Astrocyte (in vitro differentiated cells and primary cell): ENCODE data around the gene FKBP1A. TPM values are rescaled to one million over a fixed set of nuclear protein-coding genes. Genes with fewer than 3 reads are reported as not detected.
A peak's percentile ranks its signal among the peaks of the same experiment; 100 is the strongest.

Source experiments
- DNase-seq: peaks from one replicate; pipeline ENCODE4 v3.0.0-alpha.2; 2010; ENCODE audit warnings: low read depth
- FAIRE-seq: peaks from 2 replicates; lab custom pipeline; 2011; peaks lifted over from hg19 to GRCh38; lab: Jason Lieb, UNC
- H2AFZ ChIP-seq: 2 replicates; pipeline ENCODE4 v1.6.0; 2012; ENCODE audit warnings: low read depth, low read length, inconsistent platforms
- H3K27ac ChIP-seq: 2 replicates; pipeline ENCODE4 v1.5.1; 2011; ENCODE audit warnings: low read depth, low read length, inconsistent platforms
- H3K27me3 ChIP-seq: 2 replicates; pipeline ENCODE4 v1.6.0; 2011; ENCODE audit warnings: low read length, inconsistent platforms; ENCODE audit not compliant: insufficient read depth
- H3K36me3 ChIP-seq: 2 replicates; pipeline ENCODE4 v1.5.1; 2011; ENCODE audit warnings: low read length, inconsistent platforms; ENCODE audit not compliant: insufficient read depth
- H3K4me1 ChIP-seq: 2 replicates; pipeline ENCODE4 v1.5.1; 2011; ENCODE audit warnings: low read length, inconsistent platforms; ENCODE audit not compliant: insufficient read depth
- H3K4me2 ChIP-seq: 2 replicates; pipeline ENCODE4 v1.6.0; 2012; ENCODE audit warnings: low read length, inconsistent platforms
- H3K4me3 ChIP-seq: 2 replicates; pipeline ENCODE4 v1.5.1; 2011; ENCODE audit warnings: low read depth, mild to moderate bottlenecking, low read length, inconsistent platforms; ENCODE audit not compliant: insufficient read depth
- H3K79me2 ChIP-seq: 2 replicates; pipeline ENCODE4 v1.6.0; 2012; ENCODE audit warnings: mild to moderate bottlenecking, low read length, inconsistent platforms; ENCODE audit not compliant: insufficient read depth
- H3K9ac ChIP-seq: 2 replicates; pipeline ENCODE4 v1.6.0; 2012; ENCODE audit warnings: mild to moderate bottlenecking, low read length, inconsistent platforms
- H3K9me3 ChIP-seq: 2 replicates; pipeline ENCODE4 v1.5.1; 2012; ENCODE audit warnings: low read depth, mild to moderate bottlenecking, low read length, inconsistent platforms; ENCODE audit not compliant: insufficient read depth
- H4K20me1 ChIP-seq: 2 replicates; pipeline ENCODE4 v1.6.0; 2012; ENCODE audit warnings: low read length, inconsistent platforms; ENCODE audit not compliant: insufficient read depth
- H3K27ac Mint-ChIP-seq: one replicate; pipeline ENCODE4 v1.8.0; 2021; ENCODE audit warnings: mild to moderate bottlenecking, mixed read lengths; ENCODE audit not compliant: unreplicated experiment
- H3K27me3 Mint-ChIP-seq: one replicate; pipeline ENCODE4 v1.8.0; 2021; ENCODE audit warnings: low read depth, mixed read lengths; ENCODE audit not compliant: unreplicated experiment
- H3K36me3 Mint-ChIP-seq: one replicate; pipeline ENCODE4 v1.8.0; 2021; ENCODE audit warnings: low read depth, mixed read lengths; ENCODE audit not compliant: unreplicated experiment
- H3K4me1 Mint-ChIP-seq: one replicate; pipeline ENCODE4 v1.8.0; 2021; ENCODE audit warnings: low read depth, mixed read lengths; ENCODE audit not compliant: unreplicated experiment
- H3K4me3 Mint-ChIP-seq: one replicate; pipeline ENCODE4 v1.8.0; 2021; ENCODE audit warnings: mild to moderate bottlenecking, moderate library complexity, mixed read lengths; ENCODE audit not compliant: unreplicated experiment
- H3K9me3 Mint-ChIP-seq: one replicate; pipeline ENCODE4 v1.8.0; 2021; ENCODE audit warnings: mild to moderate bottlenecking, mixed read lengths; ENCODE audit not compliant: unreplicated experiment
- CTCF ChIP-seq: IDR thresholded peaks from 2 replicates; pipeline ENCODE4 v1.5.1; 2011; ENCODE audit warnings: low read depth, mild to moderate bottlenecking, inconsistent platforms, low read length, moderate library complexity; ENCODE audit not compliant: insufficient read depth
- EZH2 ChIP-seq: IDR thresholded peaks from 2 replicates; pipeline ENCODE4 v1.6.1; 2012; ENCODE audit warnings: mild to moderate bottlenecking, low read length, inconsistent platforms; ENCODE audit not compliant: insufficient read depth
- total RNA-seq: library from RNA; stranded (reverse); gene quantifications from 2 replicates; pipeline ENCODE4 v1.2.1, GENCODE V29; 2021

Gene FKBP1A
- total RNA-seq, 1 donor from 2014 or later = 379 TPM

- Mint-ChIP-seq H3K9me3 (no peaks in the 10 kb centered on the region), H3K27me3 (no peaks in the 10 kb centered on the region), H3K4me1 (peaks cover 58% of the 10 kb centered on the region), H3K36me3 (no peaks in the 10 kb centered on the region), H3K4me3 (peak overlapping the region; percentile 57), H3K27ac (peak overlapping the region; percentile 83)
- Histone ChIP-seq H2AFZ (no peak overlapping the region), H3K4me1 (peaks cover 25% of the 10 kb centered on the region), H4K20me1 (peaks cover 94% of the 10 kb centered on the region), H3K27ac (peak overlapping the region; percentile 33), H3K4me2 (peak overlapping the region; percentile 51), H3K27me3 (no peaks in the 10 kb centered on the region), H3K9ac (no peak overlapping the region), H3K9me3 (no peaks in the 10 kb centered on the region), H3K79me2 (peaks cover 96% of the 10 kb centered on the region), H3K36me3 (peaks cover 14% of the 10 kb centered on the region), H3K4me3 (no peak overlapping the region)
- peak; percentile 73 for DNase-seq
- TF ChIP-seq CTCF (no peak), EZH2 (no peak)
- FAIRE-seq = peak; percentile 39
Measured at GRCh38 chr20:1377984-1378734, 14.7 kb downstream of the FKBP1A start.

- FAIRE-seq (no peak), DNase-seq (no peak)
- peaks cover 61% of the 10 kb centered on the region for H3K4me1 Mint-ChIP-seq
- no peaks in the 10 kb centered on the region for H3K9me3 ChIP-seq
- peak overlapping the region; percentile 51 for H3K4me2 ChIP-seq
- no peaks in the 10 kb centered on the region for H3K36me3 Mint-ChIP-seq
- H3K36me3 ChIP-seq = peaks cover 21% of the 10 kb centered on the region
- H3K27me3 ChIP-seq = no peaks in the 10 kb centered on the region
- H3K9me3 Mint-ChIP-seq = no peaks in the 10 kb centered on the region
- peaks cover 91% of the 10 kb centered on the region for H4K20me1 ChIP-seq
- H3K27ac Mint-ChIP-seq = peak overlapping the region; percentile 83
- no peaks in the 10 kb centered on the region for H3K27me3 Mint-ChIP-seq
- H3K4me1 ChIP-seq = peaks cover 25% of the 10 kb centered on the region
- H3K9ac ChIP-seq = no peak overlapping the region
- H3K4me3 ChIP-seq = no peak overlapping the region
- H2AFZ ChIP-seq = no peak overlapping the region
- H3K79me2 ChIP-seq = peaks cover 95% of the 10 kb centered on the region
- H3K4me3 Mint-ChIP-seq = no peak overlapping the region
- H3K27ac ChIP-seq = peak overlapping the region; percentile 33
- no peak for TF ChIP-seq EZH2
- no peak for TF ChIP-seq CTCF
Measured at GRCh38 chr20:1377341-1377871, 15.4 kb downstream of the FKBP1A start.
